Measurements from ENCODE around the gene SERHL2.
"Not testable (repeated sequence)": the region's sequence is repeated elsewhere in the genome, so short reads cannot be mapped to it uniquely, and the experiment has no call there.

SERHL2 gene

DNA sequence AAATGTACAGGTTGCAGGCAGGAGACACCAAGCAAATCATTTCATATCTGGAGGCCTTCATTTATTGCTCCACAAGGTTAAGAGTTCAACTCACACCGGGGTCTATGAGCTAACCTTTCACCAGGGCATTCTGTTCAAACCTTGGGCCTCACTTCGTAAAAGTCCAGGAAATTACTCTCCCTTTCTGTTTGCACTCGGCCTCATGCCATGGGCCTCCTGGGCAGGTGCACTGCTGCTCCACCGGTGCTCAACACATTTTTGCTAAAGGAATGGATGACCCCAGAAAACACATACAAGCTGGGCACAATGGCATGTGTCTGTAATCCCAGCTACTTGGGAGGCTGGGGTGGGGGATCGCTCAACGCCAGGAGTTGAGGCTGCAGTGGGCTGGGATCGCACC is 17.6 kb upstream of the SERHL2 start:
- TF ChIP-seq SPI1 (IDR thresholded peaks at IDR 0.05; ENCODE audit: borderline replicate concordance, low read depth) (no peak), GABPA (IDR thresholded peaks at IDR 0.05; ENCODE audit: low read depth) (no peak), POLR2AphosphoS5 (IDR thresholded peaks at IDR 0.05; ENCODE audit: low read depth) (no peak)
- TF ChIP-seq, protein P1, sequence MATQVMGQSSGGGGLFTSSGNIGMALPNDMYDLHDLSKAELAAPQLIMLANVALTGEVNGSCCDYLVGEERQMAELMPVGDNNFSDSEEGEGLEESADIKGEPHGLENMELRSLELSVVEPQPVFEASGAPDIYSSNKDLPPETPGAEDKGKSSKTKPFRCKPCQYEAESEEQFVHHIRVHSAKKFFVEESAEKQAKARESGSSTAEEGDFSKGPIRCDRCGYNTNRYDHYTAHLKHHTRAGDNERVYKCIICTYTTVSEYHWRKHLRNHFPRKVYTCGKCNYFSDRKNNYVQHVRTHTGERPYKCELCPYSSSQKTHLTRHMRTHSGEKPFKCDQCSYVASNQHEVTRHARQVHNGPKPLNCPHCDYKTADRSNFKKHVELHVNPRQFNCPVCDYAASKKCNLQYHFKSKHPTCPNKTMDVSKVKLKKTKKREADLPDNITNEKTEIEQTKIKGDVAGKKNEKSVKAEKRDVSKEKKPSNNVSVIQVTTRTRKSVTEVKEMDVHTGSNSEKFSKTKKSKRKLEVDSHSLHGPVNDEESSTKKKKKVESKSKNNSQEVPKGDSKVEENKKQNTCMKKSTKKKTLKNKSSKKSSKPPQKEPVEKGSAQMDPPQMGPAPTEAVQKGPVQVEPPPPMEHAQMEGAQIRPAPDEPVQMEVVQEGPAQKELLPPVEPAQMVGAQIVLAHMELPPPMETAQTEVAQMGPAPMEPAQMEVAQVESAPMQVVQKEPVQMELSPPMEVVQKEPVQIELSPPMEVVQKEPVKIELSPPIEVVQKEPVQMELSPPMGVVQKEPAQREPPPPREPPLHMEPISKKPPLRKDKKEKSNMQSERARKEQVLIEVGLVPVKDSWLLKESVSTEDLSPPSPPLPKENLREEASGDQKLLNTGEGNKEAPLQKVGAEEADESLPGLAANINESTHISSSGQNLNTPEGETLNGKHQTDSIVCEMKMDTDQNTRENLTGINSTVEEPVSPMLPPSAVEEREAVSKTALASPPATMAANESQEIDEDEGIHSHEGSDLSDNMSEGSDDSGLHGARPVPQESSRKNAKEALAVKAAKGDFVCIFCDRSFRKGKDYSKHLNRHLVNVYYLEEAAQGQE (IDR thresholded peaks at IDR 0.05; ENCODE audit: insufficient replicate concordance, low read depth): no peak
- TF ChIP-seq, protein P2, sequence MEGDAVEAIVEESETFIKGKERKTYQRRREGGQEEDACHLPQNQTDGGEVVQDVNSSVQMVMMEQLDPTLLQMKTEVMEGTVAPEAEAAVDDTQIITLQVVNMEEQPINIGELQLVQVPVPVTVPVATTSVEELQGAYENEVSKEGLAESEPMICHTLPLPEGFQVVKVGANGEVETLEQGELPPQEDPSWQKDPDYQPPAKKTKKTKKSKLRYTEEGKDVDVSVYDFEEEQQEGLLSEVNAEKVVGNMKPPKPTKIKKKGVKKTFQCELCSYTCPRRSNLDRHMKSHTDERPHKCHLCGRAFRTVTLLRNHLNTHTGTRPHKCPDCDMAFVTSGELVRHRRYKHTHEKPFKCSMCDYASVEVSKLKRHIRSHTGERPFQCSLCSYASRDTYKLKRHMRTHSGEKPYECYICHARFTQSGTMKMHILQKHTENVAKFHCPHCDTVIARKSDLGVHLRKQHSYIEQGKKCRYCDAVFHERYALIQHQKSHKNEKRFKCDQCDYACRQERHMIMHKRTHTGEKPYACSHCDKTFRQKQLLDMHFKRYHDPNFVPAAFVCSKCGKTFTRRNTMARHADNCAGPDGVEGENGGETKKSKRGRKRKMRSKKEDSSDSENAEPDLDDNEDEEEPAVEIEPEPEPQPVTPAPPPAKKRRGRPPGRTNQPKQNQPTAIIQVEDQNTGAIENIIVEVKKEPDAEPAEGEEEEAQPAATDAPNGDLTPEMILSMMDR (IDR thresholded peaks at IDR 0.05; ENCODE audit: insufficient read depth, low read length): no peak
- no peak for DNase-seq (ENCODE audit: low read depth in 1 of 2, low spot score in 1 of 2)
- no peak overlapping the region for H3K27ac ChIP-seq (replicated peaks)
- H3K27me3 ChIP-seq (ENCODE audit: insufficient read depth, poor library complexity, severe bottlenecking): no peaks in the 10 kb centered on the region
- no peak overlapping the region for H3K4me3 ChIP-seq (replicated peaks; ENCODE audit: insufficient read depth, low read length)

DNA sequence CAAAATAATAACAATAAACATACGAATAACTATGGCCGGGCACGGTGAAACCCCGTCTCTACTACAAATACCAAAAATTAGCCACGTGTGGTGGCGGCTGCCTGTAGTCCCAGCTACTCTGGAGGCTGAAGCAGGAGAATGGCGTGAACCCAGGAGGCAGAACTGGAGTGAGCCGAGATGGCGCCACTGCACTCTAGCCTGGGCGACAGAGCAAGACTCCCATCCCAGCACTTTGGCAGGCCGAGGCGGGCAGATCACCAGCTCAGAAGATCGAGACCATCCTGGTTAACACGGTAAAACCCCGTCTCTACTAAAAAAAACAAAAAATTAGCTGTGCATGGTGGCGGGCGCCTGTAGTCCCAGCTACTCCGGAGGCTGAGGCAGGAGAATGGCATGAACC is 17.1 kb upstream of the SERHL2 start:
- not testable (repeated sequence) for DNase-seq (ENCODE audit: low read depth in 1 of 2, low spot score in 1 of 2); H3K4me3 ChIP-seq (replicated peaks; ENCODE audit: insufficient read depth, low read length); H3K27me3 ChIP-seq (ENCODE audit: insufficient read depth, poor library complexity, severe bottlenecking); H3K27ac ChIP-seq (replicated peaks)

DNA sequence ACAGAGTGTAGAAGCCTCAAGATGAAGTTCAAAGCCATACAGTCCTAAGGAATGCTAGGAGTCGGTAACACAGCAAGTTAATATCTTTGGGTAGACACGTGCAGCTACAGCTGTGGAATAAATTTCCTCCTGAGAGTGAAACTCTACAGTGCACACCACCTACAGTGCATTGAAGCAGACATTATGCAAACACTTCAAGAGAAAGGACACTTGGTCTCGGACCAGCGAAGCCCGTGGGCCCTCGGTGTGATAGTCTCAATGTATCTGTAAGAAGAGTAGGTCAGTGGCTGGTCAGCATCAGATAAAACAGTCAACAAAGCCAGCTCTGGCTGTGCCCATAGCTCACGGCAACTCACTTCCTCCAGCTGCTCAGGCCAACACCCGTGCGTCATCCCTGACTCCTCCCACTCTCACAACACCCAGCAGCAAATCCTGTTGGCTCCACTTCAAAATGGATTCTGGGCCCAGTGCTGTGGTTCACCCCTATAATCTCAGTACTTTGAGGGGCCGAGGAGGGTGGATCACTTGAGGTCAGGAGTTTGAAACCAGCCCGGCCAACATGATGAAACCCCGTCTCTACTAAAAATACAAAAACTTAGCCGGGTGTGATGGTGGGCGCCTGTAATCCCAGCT is 16.4 kb upstream of the SERHL2 start:
- DNase-seq (ENCODE audit: low read depth in 1 of 2, low spot score in 1 of 2); H3K4me3 ChIP-seq (replicated peaks; ENCODE audit: insufficient read depth, low read length); H3K27ac ChIP-seq (replicated peaks); H3K27me3 ChIP-seq (ENCODE audit: insufficient read depth, poor library complexity, severe bottlenecking): not testable (repeated sequence)

DNA sequence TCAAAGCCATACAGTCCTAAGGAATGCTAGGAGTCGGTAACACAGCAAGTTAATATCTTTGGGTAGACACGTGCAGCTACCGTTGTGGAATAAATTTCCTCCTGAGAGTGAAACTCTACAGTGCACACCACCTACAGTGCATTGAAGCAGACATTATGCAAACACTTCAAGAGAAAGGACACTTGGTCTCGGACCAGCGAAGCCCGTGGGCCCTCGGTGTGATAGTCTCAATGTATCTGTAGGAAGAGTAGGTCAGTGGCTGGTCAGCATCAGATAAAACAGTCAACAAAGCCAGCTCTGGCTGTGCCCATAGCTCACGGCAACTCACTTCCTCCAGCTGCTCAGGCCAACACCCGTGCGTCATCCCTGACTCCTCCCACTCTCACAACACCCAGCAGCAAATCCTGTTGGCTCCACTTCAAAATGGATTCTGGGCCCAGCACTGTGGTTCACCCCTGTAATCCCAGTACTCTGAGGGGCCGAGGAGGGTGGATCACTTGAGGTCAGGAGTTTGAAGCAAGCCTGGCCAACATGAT is 14.5 kb upstream of the SERHL2 start:
- H3K27ac ChIP-seq (replicated peaks); H3K4me3 ChIP-seq (replicated peaks; ENCODE audit: insufficient read depth, low read length); DNase-seq (ENCODE audit: low read depth in 1 of 2, low spot score in 1 of 2); H3K27me3 ChIP-seq (ENCODE audit: insufficient read depth, poor library complexity, severe bottlenecking): not testable (repeated sequence)

DNA sequence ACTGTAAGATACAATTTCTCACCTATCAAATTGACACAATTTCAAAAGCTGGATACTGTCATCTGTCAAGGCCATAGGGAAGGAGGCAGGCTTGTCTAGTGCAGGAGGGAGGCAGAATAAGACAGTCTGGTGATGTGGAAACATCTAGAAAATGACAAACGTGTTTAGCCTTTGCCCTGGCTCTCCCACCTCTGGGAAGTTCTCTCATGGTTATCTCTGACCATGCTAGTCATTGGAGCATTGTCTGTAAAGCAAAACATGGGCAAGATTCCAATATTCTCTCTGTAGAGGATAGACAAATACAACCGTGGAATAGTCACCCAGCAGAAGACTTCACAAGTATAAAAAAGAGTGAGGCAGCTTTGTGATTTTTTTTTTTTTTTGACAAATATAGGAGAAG is 9.1 kb upstream of the SERHL2 start:
- TF ChIP-seq, protein P1 (IDR thresholded peaks at IDR 0.05; ENCODE audit: insufficient replicate concordance, low read depth): no peak
- TF ChIP-seq, protein P2 (IDR thresholded peaks at IDR 0.05; ENCODE audit: insufficient read depth, low read length): no peak
- no peak for TF ChIP-seq GABPA (IDR thresholded peaks at IDR 0.05; ENCODE audit: low read depth)
- TF ChIP-seq POLR2AphosphoS5 (IDR thresholded peaks at IDR 0.05; ENCODE audit: low read depth): no peak
- no peak for TF ChIP-seq SPI1 (IDR thresholded peaks at IDR 0.05; ENCODE audit: borderline replicate concordance, low read depth)
- no peak for DNase-seq (ENCODE audit: low read depth in 1 of 2, low spot score in 1 of 2)
- H3K27me3 ChIP-seq (ENCODE audit: insufficient read depth, poor library complexity, severe bottlenecking): no peaks in the 10 kb centered on the region
- no peak overlapping the region for H3K4me3 ChIP-seq (replicated peaks; ENCODE audit: insufficient read depth, low read length)
- no peak overlapping the region for H3K27ac ChIP-seq (replicated peaks)
